Parathyroid adenoma (tissue), 2 donors: ENCODE data around the gene SIGLEC1.

Source experiments
- H2AFZ ChIP-seq: fragments of 300-600 bp; sonication (generic); one replicate; pipeline ENCODE4 v1.7.0; 2017; ENCODE audit warnings: antibody characterized with exemption, mild to moderate bottlenecking
- H3K27ac ChIP-seq: fragments of 300-600 bp; sonication (generic); one replicate; pipeline ENCODE4 v1.7.0; 2017
- H3K27me3 ChIP-seq: fragments of 300-600 bp; sonication (generic); one replicate; pipeline ENCODE4 v1.7.0; 2017; ENCODE audit warnings: low read length; ENCODE audit not compliant: control insufficient read depth, insufficient read depth
- H3K36me3 ChIP-seq: fragments of 300-600 bp; sonication (generic); one replicate; pipeline ENCODE4 v1.7.0; 2017; ENCODE audit warnings: low read length; ENCODE audit not compliant: control insufficient read depth, insufficient read depth
- H3K4me1 ChIP-seq: fragments of 300-600 bp; sonication (generic); one replicate; pipeline ENCODE4 v1.7.0; 2017; ENCODE audit warnings: control low read depth
- H3K4me2 ChIP-seq: fragments of 300-600 bp; sonication (generic); one replicate; pipeline ENCODE4 v1.7.0; 2017; ENCODE audit warnings: low read length
- H3K4me3 ChIP-seq: fragments of 300-600 bp; sonication (generic); one replicate; pipeline ENCODE4 v1.7.0; 2017; ENCODE audit warnings: low read depth, low read length
- H3K79me2 ChIP-seq: fragments of 300-600 bp; sonication (generic); one replicate; pipeline ENCODE4 v1.7.0; 2017; ENCODE audit warnings: control low read depth
- H3K9ac ChIP-seq: fragments of 300-600 bp; sonication (generic); one replicate; pipeline ENCODE4 v1.7.0; 2017; ENCODE audit warnings: mild to moderate bottlenecking
- H3K9me3 ChIP-seq: fragments of 300-600 bp; sonication (generic); one replicate; pipeline ENCODE4 v1.7.0; 2017; ENCODE audit warnings: low read length; ENCODE audit not compliant: control insufficient read depth
- TF ChIP-seq, protein P1 (sequence below): fragments of 300-600 bp; sonication (generic); IDR thresholded peaks from one replicate; pipeline ENCODE4 v1.7.0; 2017; ENCODE audit warnings: antibody characterized with exemption, mild to moderate bottlenecking
- donor health status: primary hyperparathyroidism.

Gene SIGLEC1

DNA sequence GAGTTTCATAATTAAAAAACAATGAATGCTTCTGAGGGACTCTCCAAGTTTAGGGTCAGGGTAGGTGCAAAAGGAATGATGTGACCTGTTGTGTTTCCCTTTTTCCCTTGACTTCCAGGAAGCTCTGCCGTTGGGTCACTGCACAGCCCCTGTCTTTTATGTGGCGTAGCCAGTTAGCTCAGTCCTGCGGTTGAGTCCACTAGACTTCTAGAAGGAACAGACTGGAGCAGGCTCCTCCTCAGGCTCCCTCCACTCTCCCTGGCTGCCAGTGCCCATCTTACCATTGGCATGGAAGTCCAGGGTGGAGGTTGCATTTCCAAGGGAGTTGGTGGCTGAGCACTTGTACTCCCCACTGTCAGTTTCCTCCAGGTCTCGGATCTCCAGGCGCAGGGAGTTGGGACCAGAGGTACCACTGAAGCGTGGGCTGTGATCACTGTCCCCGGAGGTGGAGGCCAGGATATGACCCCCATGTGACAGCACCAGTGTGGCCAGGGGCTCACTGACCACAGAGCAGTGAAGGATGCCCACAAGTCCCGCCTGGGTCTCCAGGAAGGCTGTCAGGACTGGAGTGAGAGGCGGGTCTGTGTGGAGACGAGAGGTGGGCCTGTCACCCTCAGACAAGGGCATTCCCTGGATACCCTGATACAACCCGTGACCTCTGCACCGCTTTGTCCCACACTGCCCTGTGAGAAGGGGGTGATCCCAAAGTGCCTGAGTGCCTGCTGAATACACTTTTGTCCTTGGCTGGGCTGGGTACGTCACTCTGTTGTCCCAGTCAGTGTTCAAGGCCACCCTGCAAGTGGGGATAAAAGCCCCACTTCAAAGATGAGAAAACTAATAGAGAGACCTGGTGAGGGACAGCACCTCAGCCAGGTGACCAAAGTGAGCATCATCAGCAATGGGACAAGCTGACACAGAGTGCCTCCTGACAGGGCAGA lies 11.1 kb downstream of the SIGLEC1 start:
- H3K36me3 ChIP-seq = no peaks in the 10 kb centered on the region
- no peaks in the 10 kb centered on the region for H3K4me1 ChIP-seq
- no peaks in the 10 kb centered on the region for H3K79me2 ChIP-seq

DNA sequence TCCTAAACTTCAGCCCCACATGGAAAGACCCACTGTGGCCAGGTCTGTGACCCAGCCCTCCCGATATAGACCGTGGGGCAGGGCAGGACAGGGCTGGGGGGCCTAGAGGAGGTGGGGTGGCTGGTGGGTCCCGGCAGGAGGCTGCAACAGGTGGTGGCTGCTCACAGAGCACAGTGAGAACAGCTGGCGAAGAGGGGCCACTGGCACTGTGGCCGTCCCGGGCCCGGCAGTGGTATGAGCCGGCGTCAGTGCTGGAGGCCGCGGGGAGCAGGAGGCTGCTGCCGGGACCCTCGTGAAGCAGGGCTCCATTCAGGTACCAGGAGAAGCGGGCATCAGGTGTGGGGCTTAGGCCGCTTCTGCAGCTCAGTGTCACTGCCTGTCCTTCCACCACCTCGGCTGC lies 13.4 kb downstream of the SIGLEC1 start:
- H3K4me2 ChIP-seq = no peak overlapping the region
- H3K9me3 ChIP-seq = no peaks in the 10 kb centered on the region
- H3K4me3 ChIP-seq = no peak overlapping the region
- no peaks in the 10 kb centered on the region for H3K79me2 ChIP-seq
- no peak overlapping the region for H3K9ac ChIP-seq
- H2AFZ ChIP-seq = no peak overlapping the region
- H3K27me3 ChIP-seq = no peaks in the 10 kb centered on the region
- no peak overlapping the region for H3K27ac ChIP-seq
- TF ChIP-seq, protein P1, sequence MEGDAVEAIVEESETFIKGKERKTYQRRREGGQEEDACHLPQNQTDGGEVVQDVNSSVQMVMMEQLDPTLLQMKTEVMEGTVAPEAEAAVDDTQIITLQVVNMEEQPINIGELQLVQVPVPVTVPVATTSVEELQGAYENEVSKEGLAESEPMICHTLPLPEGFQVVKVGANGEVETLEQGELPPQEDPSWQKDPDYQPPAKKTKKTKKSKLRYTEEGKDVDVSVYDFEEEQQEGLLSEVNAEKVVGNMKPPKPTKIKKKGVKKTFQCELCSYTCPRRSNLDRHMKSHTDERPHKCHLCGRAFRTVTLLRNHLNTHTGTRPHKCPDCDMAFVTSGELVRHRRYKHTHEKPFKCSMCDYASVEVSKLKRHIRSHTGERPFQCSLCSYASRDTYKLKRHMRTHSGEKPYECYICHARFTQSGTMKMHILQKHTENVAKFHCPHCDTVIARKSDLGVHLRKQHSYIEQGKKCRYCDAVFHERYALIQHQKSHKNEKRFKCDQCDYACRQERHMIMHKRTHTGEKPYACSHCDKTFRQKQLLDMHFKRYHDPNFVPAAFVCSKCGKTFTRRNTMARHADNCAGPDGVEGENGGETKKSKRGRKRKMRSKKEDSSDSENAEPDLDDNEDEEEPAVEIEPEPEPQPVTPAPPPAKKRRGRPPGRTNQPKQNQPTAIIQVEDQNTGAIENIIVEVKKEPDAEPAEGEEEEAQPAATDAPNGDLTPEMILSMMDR = no peak
- H3K36me3 ChIP-seq = no peaks in the 10 kb centered on the region
- H3K4me1 ChIP-seq = no peaks in the 10 kb centered on the region

More for the DNA sequence above, 11.1 kb downstream of the SIGLEC1 start:
- no peak overlapping the region for H3K27ac ChIP-seq
- no peak overlapping the region for H3K9ac ChIP-seq
- no peak overlapping the region for H3K4me3 ChIP-seq
- H3K27me3 ChIP-seq = no peaks in the 10 kb centered on the region
- H2AFZ ChIP-seq = no peak overlapping the region
- TF ChIP-seq, protein P1 = no peak
- no peak overlapping the region for H3K4me2 ChIP-seq
- no peaks in the 10 kb centered on the region for H3K9me3 ChIP-seq

DNA sequence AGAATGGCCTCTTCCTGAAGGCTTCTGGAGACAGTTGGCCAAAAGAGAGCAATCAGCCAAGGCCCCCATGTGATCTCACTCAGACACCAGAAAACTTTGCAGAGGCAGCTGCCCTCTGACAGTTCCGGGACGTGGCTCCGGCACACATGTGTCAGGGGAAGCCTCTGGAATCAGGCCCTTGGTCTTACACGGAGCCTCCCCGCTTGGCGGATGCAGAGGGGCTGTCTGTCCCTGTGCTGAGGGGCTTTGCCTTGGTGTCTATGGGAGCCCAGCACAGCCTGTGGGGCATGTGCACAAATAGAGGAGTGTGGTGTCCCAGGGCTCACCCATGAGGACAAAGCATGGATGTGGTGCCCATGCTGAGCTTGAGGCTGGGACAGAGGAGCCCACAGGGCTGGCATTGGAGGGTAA lies 13.8 kb downstream of the SIGLEC1 start:
- Histone ChIP-seq H3K9me3 (no peaks in the 10 kb centered on the region), H3K27me3 (no peaks in the 10 kb centered on the region), H3K4me2 (no peak overlapping the region), H3K4me1 (no peaks in the 10 kb centered on the region), H3K9ac (no peak overlapping the region), H3K36me3 (no peaks in the 10 kb centered on the region), H3K79me2 (no peaks in the 10 kb centered on the region), H3K4me3 (no peak overlapping the region), H3K27ac (no peak overlapping the region), H2AFZ (no peak overlapping the region)
- TF ChIP-seq, protein P1 = no peak

DNA sequence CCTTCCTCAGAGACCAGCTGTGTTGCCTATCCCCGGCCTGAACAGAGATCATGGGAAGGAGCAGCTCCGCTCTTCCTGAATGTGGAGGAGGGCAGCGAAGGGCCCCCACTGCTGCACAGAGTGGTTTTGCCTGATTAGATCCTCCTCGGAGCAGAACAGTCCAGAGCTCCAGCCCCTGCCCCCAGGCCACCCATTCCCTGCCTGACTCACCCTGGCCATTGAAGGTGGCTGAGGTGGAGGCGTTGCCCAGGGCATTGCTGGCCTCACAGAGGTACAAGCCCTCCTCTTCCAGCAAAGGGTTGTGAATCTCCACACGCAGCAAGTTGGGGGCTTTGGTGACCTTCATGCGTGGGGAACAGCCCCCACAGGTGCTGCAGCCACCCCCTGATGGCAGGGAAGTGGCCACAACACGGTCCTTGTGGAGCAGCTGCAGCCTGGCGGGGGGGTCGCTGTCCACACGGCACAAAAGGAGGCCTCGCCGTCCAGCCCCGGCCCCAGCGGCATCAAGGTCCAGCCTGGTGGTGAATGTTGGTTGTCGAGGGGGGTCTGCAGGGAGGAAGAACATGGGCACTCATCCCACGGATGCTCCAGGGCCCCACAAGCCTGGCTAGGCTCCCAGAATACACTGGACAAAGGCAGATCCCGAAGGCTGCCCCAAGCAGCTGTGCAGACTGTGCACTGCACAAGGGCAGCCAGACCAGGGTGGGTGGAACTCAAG lies 14.7 kb downstream of the SIGLEC1 start:
- Histone ChIP-seq H3K9ac (no peak overlapping the region), H2AFZ (no peak overlapping the region), H3K79me2 (no peaks in the 10 kb centered on the region), H3K9me3 (no peaks in the 10 kb centered on the region), H3K36me3 (no peaks in the 10 kb centered on the region), H3K4me1 (no peaks in the 10 kb centered on the region), H3K27me3 (no peaks in the 10 kb centered on the region), H3K4me3 (no peak overlapping the region), H3K27ac (no peak overlapping the region), H3K4me2 (no peak overlapping the region)
- TF ChIP-seq, protein P1 = no peak
